ENCODE data around the gene TFPT.
A peak's percentile ranks its signal among the peaks of the same experiment; 100 is the strongest.

The TFPT gene, protein sequence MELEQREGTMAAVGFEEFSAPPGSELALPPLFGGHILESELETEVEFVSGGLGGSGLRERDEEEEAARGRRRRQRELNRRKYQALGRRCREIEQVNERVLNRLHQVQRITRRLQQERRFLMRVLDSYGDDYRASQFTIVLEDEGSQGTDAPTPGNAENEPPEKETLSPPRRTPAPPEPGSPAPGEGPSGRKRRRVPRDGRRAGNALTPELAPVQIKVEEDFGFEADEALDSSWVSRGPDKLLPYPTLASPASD

DNA sequence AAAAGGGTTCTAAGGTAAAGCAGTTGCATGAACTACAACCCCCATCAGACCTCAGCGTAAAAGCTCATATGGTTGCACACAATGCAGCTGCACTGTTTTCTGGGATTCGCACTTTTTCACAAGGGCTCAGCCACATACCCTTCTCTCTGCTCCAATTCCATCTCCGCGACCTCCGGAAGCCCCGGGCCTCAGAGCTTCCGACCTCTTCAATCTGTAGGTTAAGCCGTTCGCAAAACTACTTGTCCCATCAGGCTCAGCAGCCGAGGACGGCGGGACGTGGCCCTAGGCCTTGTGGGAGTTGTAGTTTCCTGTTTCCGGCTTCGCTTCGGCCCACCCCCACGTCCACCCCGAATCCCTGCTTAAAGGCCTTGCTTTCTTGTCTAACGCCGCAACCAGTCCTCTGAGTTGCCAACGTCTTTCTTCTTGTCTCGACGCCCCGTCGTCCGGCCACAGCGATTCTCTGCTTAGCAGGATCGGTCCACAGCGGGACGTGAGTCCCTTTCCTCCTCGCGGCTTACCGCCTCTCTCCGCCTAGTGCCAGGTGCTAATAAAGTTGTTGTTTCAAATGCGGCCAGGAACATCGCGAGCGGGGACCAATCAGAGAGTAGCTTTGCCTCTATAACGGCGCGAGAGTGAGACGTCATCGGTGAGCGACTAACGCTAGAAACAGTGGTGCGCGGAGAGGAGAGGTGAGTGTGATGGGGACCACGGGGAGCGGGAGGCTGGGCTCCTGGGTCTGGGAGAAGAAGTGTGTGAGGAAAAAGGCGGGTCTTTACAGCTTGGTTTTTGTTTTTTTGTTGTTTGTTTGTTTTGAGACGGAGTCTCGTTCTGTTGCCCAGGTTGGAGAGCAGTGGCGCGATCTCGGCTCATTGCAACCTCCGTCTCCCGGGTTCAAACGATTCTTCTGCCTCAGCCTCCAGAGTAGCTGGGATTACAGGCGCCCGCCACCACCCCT is at the start of gene TFPT, which contains the start of gene PRPF31:
Gene TFPT, minus strand, starts transcription at position 549 of the 955 bp plus-strand sequence. Its CDS starts 388 bp downstream, at position 161.
Gene PRPF31, plus strand, starts transcription at position 646 of the 955 bp plus-strand sequence. CDS start 2,525 bp downstream, outside the sequence.
- DNase-seq, result peak; percentile 93

DNA sequence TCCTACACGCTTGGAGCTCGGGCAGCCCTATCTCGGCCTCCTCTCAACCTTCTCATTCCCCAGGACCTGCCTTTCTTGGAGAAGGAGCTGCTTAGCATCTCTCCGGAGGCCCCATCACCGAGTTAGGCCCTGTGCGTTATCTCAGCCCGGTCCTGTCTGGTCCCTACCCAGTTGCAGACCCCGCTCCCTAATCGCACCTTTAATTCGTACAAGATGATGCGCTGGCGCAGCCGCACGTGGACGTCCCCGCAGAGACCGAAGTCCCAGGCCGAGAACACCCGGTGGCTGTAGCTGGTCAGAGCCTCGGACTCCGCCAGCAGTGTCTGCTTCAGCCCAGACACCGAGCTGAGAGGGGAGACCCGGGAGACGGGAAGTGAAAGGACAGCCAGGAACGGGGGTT is 49.8 kb upstream of the TFPT start:
- DNase-seq, result no peak

DNA sequence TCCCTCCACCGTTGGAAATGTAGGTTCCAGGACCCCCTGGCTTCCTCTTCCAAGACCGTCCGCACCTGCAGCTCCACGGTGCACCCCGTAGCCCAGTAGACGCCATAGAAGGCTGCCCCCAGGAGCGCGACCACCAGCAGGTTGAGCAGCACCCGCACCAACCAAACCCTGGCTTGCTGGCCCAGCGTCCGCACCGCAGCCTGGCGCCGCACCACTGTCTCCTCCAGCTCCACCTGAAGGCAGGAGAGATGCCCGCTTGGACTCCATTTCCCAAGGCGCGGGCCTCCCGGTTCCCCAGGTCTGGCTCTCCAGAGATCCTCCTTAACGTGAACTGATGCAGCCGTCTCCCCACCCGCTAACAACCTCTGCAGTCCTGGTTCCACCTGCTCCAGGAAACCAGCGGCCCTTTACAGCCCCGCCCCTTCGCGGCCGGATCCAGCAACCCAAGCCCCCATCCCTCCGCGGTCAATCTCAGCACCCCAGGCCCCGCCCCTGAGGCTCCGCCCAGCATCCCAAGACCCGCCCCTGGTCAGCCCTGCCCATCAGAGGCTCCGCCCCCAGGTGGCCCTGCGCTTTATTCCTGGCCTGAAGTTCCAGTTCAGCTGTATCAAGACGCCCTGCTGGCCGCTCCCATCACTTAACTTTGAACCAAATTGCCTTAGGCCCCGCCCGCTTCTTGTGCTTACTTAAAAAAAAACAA is 49.1 kb upstream of the TFPT start:
- no peak for DNase-seq

DNA sequence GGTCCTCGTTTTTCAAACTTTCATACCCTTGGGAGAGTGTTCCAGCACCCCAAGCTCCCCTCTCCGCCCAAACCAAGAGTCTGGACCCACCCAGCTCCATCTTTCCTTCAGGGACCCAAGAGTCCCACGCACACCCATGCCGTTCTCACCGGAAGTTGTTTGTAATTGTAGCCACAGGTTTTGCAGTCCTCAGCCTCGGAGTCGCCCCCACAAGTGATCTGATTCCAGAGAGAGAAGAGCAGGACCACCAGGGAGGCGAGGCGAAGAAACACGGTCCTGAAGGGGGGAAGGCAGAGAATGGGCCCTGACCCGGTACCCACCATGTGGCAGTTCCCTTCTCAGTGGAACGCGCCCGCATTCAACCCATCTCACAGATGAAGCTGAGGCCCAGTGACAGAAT is 47.4 kb upstream of the TFPT start:
- no peak for DNase-seq

DNA sequence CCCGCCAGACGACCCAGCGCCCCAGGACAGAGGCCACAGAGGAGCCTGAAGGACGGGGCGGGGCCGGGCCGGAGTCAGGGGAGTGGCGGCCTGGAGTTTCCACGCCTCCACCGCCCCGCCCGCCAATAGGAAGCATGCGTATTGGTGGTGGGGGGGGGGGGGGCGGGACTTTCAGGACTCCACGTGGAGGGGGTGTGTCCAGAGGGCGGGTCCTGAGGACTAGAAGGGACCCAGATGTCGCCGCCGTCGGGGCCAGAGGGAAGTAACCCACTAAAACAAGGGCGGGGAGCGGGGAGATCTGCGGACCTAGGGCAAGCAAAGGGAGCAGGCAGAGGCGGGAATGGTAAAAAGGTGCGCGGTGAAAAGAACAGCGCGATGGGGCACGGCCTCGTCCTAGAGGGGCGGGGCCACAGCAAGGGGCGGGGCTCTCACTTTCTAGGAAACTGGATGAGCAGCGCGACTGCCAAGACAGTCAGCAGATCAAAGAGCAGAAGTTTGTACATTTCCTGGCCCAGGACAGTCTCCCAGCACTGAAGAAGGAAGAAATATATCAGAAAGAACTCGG is 46.9 kb upstream of the TFPT start:
- peak; percentile 24 for DNase-seq

DNA sequence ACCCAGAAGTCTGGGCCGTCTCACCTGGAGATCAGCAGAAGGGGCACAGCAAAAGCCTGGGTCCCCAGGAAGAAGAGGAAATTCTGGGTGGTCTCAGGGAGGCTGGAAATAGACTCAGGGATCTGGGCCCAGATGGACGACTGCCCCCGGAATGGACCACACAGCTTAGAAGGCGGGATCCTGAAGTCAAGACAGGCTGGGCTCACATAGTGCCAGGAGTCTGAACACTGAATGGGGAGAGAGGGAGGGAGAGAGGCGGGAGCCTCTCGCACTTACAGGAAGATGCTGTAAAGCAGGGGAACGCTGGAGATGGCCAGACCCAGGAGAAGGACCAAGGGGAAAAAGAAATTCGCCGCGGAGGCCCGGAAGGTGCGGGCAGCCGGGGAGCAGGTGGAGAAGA is 45.4 kb upstream of the TFPT start:
- DNase-seq, result no peak

DNA sequence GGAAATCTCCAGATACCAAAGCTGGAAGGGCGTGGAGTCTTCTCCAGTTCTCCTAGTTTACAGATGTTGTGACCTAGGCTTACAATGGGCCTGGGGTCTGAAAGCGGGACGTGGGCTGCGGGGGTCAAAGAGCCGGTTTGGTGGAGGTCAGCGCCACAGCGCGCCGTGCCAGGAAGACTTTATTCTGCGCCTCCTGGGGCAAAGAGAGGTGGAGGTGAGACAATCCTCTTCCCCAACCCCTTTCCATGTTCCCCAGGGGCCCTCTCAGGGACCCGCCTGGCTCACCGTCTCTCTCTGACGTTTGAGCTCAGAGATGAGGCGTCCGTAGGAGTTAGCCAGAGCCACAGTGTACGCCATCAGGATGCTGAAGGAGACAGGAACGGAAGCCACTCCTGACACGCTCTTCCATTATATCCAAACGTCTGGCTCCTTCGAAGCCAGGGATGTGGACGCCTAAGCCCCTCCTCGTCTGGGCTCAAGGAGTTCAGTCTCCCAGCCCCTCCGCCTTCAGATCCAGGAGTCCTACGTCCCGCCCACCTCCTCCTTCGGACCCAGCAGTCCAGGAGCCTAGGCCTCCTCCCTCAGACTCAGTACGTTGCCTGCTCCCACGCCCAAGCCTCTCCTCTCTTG is 44.8 kb upstream of the TFPT start:
- DNase-seq, result no peak

DNA sequence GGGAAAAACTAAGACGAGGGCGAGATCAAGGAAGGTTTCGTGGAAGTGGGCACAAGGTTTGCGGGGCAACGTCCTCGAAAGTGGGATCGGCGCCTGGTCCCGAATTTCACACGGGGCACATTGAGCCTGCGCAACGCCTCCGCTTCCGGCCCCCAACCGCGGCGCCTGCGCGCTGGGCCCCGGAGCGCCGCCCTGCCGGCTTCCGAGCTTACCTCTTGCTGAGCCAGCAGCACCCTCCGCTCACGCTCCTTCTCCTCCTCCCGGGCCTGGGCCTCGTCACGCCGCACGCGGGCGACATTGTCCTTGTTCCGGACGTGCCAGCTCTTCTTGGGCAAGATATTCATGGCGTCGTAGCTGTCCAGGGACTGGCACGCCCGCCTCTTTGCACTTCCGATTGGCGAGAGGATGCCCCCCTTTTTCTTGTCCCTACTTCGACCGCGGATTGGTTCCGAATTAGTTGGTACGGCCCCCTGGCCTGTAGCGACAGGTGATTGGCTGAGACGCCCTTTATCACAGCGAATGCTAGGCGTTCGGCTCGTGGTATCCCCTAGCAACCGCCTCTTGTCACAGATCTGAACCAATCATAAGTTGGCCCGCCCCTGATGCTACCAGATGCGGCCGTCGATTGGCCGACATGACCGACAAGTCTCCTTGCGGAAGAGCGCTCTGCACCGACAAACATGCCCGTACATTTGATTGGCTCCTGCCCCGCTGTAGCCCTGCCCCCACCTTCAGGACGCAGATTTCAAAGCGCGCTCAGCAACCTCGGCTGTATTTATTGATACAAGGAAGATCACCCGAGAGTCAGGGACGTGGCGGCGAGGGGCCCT is 44.1 kb upstream of the TFPT start, which contains the start of gene LENG1:
Gene LENG1, minus strand, starts transcription at position 370 of the 830 bp plus-strand sequence. Its CDS starts 26 bp downstream, at position 344.
- DNase-seq, result peak; percentile 100

DNA sequence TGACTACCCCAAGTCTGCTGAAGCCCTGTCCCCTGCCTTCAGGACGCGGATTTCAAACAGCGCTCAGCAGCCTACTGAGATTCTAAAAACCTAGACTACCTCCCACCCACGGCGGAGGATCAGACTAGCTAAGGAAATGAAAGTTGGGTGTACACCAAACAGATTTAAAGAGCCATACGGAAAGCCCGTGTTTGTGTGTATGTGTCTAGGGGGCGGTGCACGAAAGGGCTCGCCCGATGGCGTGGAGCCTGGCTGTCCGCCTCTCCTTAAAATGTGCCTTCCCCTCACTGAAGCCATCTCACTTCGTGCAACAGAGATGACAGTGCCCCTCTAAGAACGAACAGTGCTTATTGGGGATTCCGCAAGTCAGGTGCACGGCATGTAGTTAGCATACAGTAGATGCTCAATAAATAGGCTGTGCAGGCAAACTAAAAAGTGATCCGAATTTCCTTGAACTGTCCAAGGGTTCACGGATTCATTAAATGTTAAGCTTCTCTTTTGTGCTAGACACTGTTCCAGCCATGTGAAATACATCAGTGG is 43.4 kb upstream of the TFPT start:
- no peak for DNase-seq

DNA sequence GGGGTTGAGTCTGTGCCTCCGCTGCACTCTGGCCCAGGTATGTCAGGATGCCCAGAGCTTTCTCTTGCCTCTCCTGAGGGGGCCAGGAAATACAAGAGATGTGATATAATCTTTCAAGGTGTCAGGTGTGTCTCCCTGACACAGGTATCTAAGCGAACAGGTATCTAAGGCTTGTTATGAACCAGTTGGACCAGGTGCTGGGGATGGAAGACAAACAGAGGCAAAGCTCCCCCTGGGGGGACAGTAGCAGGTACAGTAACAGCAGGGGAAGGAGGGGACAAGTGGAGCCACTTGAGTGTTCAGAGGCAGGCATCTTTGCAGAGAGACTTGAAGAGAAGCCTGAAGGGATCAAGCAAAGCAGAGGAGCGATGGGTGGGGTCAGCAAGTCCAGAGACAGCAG is 41.5 kb upstream of the TFPT start:
- no peak for DNase-seq

DNA sequence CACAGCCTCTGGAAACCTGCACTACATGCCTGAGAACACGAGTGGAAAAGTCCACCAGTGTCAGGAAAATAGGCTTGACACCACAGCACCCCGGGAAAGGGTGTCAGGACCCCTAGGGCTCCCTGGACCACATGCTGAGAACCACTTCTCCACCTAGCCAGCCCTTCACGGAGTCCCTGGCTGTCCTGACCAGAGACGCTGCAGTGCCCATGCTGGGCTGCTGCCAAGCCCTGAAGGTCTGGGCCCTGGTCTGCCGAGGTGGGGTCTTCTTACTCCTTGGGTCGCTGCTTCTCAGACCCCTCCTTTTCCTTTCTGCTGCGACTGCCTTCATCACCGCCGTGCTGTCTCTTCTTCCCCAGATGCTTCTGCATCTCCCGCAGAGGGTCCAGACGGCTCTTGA is 41.0 kb upstream of the TFPT start:
- DNase-seq, result no peak

DNA sequence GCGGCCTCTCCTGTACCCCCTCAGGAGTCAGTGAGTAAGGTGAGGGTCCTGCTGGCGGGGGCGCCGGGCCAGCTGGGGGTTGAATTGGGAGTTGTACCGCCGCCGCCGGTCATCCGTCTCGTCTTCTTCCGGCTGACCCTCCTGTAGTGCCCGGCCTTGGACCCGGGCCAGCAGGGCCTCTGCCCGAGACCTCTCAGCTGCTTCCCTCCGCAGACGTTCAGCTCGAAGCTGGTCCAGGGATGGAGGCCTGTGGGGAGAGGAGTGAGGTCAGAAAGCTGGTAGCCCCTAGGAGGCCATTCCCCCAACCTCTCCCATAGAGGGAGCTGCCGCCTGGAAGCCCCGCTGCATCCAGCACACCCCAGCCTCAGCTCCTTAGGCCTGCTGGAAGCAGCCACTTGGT is 40.2 kb upstream of the TFPT start:
- no peak for DNase-seq

DNA sequence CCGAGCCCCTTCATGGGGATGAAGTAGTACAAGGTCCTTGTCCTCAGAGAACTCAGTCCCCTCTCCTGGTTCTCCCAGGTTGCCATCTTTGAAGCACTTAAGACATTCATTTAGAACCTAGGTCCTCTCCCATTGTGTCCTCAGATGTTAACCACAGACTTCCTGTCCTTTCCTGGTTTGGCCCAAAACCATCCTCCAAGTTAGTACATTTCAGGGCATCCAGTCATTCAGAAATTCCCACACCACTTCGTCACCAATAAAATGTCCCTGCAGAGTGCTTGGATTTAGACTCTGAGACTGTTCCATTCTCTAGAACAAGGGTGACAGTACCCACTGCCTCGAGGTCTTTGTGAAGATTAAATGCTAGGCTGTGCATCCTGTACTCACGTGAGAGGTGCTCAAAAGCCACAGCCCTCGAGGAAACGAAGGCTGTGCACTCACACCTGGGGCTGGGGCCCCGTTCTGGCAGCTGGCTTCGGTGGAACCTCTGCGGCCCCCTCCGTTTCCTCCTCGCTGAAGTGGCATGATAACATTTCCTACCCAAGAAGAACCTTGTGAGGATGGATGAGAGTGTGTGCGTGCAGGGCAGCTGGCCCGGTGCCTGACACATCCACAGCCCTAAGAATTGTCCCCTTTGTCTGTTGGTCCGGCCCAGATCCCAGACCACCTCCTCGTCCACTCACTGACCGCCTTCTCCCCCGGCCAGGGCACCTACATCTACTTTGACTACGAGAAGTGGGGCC is 39.3 kb upstream of the TFPT start:
- DNase-seq, result no peak

DNA sequence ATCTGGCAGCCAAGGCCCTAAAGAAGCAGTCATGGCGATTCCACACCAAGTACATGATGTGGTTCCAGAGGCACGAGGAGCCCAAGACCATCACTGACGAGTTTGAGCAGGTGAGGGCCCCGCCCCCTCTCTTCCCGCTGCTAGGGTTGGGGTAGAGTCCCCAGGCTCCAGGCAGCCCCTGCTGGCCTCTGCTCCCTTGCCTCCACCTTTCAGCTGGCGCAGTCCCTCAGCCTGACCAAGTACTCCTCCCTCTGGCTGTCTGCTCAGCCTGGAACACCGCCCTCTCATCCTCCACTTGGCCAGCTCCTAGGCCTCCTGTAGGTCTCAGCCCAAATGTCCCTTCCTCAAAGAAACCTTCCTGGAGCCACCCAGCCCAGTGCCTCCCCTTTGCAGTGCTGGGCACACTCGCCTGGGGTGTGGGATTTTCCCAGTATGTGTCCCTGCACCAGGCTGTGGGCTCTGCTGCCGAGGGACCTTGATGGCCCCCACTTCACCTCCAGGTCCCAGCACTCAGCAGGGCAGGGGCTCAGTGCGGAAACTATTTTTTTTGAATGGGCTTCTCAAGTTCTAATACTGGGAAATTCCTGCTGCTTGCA is 38.4 kb upstream of the TFPT start:
- no peak for DNase-seq

DNA sequence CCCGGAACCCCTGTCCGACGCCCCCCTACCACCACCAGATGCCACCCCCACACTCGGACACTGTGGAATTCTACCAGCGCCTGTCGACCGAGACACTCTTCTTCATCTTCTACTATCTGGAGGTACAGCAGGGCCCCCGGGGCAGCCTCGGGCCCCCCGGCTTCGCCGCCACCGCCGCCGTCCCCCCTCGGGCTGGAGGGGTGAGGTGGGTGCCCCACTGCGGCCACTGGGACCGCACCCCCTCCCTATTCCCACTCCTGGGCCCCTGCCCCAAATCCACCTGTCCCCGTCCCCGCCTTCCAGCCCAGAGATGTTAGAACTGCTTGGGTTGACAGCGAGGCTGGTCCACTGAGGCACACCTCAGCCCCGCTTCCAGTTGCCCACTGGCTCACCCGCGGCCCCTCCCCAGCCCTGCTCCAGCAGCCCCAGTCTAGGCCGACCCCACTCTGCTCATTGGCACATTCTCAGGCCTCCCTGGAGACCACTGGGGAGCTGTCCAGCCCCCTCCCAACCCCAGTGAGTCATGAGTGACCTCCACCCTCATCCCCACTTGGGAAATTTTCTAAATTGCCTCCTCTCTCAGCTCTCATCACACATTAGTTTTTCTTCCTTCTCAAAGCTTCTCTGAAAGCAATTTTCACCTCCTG is 37.5 kb upstream of the TFPT start:
- no peak for DNase-seq

DNA sequence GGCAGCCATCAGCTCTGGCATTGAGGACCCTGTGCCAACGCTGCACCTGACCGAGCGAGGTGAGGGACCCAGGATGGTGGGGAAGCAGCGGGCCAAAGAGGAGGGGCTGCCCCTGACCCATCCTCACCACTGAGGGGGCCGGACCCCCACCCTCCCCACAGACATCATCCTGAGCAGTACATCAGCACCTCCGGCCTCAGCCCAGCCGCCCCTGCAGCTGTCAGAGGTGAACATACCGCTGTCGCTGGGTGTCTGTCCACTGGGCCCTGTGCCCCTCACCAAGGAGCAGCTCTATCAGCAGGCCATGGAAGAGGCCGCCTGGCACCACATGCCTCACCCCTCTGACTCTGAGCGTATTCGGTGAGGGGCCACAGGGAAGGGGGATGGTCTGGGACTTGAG is 36.8 kb upstream of the TFPT start:
- DNase-seq, result no peak

DNA sequence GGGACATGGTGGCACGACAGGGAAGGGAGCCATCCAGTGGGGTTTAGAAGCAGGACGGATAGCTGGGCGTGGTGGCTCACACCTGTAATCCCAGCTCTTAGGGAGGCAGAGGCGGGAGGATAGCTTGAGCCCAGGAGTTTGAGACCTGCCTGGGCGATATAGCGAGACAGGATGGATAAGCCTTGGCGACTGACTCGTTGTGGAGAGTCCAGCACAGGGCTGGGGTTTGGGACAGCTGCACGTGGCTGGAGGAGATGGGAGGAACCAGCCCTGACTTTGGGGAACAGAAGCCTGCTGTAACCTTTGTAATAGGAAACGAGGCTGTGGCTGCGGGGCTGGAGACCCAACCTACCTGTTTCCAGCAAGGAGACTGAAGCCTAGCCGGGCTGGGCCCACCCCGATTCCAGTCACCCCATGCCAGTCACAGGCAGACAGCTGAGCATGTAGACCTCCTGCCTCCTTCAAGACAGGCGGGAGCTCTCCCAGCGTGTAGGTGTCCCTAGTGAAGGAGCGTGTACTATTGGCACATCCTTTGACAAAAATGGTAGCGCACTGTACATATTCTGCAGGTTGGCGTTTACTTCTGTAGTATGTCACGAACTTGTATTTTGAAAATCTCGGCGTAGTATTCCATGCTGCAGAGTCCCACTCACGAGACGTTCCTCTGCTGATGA is 36.0 kb upstream of the TFPT start:
- DNase-seq, result no peak

DNA sequence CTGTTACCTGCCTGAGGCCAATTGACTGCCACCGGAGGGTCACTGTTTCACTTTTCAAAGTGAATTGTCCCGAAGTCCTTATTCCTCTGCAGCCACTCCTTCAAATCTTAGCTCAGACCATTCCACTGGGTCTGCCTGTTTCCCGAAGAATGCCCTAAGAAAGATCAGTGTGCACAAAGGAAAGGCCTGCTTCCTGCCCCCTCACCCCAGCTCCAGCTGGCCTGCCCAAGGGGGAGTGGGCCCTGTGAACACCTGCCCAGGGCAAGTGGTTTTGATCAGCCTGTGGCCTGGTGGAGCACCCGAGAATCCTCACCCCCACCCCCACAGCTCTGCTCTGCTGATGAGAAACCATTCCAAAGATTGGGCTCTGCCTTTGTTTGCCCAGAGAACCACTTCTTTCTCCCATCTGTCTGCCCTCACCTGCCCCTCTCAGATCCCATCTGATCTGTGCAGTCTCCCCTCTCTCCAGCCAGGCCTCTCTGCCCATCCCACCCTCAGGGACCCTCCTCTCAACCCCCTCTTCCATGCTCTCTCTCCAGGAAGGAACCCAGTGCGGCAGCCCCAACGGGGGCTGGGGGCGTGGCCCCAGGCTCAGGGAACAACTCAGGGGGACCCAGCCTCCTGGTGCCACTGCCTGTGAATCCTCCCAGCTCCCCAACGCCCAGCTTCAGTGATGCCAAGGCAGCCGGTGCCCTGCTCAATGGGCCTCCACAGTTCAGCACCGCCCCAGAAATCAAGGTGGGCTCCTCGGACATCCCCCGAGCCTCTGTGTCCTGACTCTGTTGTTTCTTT is 33.8 kb upstream of the TFPT start:
- no peak for DNase-seq
